Left ventricle myocardium inferior (tissue), 1 donor: ENCODE results near the gene HLA-C. TPM values are rescaled to one million over a fixed set of nuclear protein-coding genes. Genes with fewer than 3 reads are reported as not detected.

Source experiments
- DNase-seq: peaks from one replicate; pipeline ENCODE4 v3.0.0-alpha.2; 2020
- H3K27ac ChIP-seq: fragments of 200-600 bp; replicated peaks from 2 replicates; pipeline ENCODE4 v1.8.0; 2021
- H3K27me3 ChIP-seq: fragments of 200-600 bp; 2 replicates; pipeline ENCODE4 v1.8.0; 2021; ENCODE audit warnings: low read depth
- H3K36me3 ChIP-seq: fragments of 200-600 bp; 2 replicates; pipeline ENCODE4 v1.8.0; 2021
- H3K4me1 ChIP-seq: fragments of 200-600 bp; 2 replicates; pipeline ENCODE4 v1.8.0; 2021
- H3K4me3 ChIP-seq: fragments of 200-600 bp; 2 replicates; pipeline ENCODE4 v1.8.0; 2021; ENCODE audit warnings: mild to moderate bottlenecking, moderate library complexity
- H3K9me3 ChIP-seq: fragments of 200-600 bp; replicated peaks from 2 replicates; pipeline ENCODE4 v1.8.0; 2021
- CTCF ChIP-seq: fragments of 200-600 bp; IDR thresholded peaks from 2 replicates; pipeline ENCODE4 v1.8.0; 2021; ENCODE audit warnings: antibody characterized with exemption, mild to moderate bottlenecking, borderline replicate concordance
- intact Hi-C: fragments of 100-400 bp; cut with micrococcal nuclease; formaldehyde crosslinking; loops from one replicate; pipeline ENCODE4 v1.11.0; 2022
- total RNA-seq: library from RNA; stranded (reverse); fragmentation: NEBNext Ultra II Directional; extraction: Animal tissue kit (Norgen Biotek cat#: 25700); gene quantifications from one replicate; pipeline ENCODE4 v1.2.1, GENCODE V29; 2021
- donor health status: DM: no; HTN: yes; CAD: no; lungs with severe emphysema.

The HLA-C gene
- total RNA-seq, 1 donor from 2014 or later, result 170 TPM

DNA sequence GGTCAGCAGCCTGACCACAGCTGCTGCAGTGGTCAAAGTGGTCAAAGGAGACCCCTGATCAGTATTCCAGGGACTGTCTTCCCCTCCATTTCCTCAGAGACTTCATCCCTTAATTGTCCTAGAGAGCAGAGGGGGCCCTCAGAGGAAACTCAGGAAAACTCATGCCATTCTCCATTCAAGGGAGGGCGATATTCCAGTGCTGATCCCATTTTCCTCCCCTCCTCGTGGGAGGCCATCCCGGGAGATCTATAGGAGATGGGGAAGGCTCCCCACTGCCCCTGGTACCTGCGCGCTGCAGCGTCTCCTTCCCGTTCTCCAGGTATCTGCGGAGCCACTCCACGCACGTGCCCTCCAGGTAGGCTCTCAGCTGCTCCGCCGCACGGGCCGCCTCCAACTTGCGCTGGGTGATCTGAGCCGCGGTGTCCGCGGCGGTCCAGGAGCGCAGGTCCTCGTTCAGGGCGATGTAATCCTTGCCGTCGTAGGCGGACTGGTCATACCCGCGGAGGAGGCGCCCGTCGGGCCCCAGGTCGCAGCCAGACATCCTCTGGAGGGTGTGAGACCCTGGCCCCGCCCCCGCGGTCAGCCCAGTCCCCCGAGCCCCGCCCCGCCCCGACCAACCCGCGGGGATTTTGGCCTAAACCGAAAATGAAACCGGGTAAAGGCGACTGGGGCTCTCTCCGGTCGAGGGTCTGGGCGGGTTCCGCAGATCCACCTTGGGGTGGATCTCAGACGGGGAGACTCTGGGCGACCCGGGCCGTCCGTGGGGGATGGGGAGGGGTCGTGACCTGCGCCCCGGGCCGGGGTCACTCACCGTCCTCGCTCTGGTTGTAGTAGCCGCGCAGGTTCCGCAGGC, 878 bp downstream of the HLA-C start:
- peak overlapping the region; percentile 80 for H3K4me3 ChIP-seq
- no peaks in the 10 kb centered on the region for H3K9me3 ChIP-seq
- TF ChIP-seq CTCF, result no peak
- DNase-seq, result peak; percentile 52
- intact Hi-C loops, result no loop called here
- peak overlapping the region; percentile 92 for H3K27ac ChIP-seq
- H3K27me3 ChIP-seq, result no peaks in the 10 kb centered on the region
- no peaks in the 10 kb centered on the region for H3K4me1 ChIP-seq
- H3K36me3 ChIP-seq, result no peaks in the 10 kb centered on the region

DNA sequence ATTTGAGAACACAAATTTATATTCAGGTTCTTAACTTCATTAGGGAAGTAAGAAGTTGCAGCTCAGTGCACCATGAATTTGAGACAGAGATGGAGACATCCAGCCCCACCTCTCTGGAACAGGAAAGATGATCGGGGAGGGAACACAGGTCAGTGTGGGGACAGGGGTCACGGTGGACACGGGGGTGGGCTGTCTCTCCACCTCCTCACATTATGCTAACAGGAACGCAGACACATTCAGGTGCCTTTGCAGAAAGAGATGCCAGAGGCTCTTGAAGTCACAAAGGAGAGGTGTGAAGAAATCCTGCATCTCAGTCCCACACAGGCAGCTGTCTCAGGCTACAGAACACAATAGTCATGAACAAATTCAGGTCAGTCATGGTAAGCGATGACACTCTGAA, 3.1 kb downstream of the HLA-C start:
- DNase-seq, result no peak
- no peak overlapping the region for H3K27ac ChIP-seq
- H3K36me3 ChIP-seq, result no peaks in the 10 kb centered on the region
- no peaks in the 10 kb centered on the region for H3K9me3 ChIP-seq
- no peaks in the 10 kb centered on the region for H3K4me1 ChIP-seq
- no peak for TF ChIP-seq CTCF
- intact Hi-C loops, result no loop called here
- no peaks in the 10 kb centered on the region for H3K27me3 ChIP-seq
- H3K4me3 ChIP-seq, result no peak overlapping the region

DNA sequence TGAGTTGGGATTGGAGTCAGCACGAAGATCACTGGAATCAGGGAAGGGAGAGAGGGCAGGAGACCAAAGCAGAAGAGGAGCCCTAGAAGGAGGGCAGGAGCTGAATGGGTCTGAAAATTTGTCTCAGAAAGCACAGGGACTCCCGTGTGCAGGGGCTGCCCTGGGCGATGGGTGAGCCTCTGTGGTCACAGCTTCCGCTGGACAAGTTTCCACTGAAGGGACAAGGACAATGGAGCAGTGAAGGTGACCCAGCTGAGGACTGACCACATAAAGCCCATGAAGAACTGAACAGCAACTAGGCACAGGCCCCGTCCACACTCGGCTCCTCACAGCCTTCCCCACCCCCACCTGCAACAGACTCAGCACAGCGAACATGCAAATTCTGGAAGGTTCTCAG, 3.5 kb downstream of the HLA-C start:
- H3K4me3 ChIP-seq, result no peak overlapping the region
- H3K36me3 ChIP-seq, result no peaks in the 10 kb centered on the region
- DNase-seq, result no peak
- H3K27me3 ChIP-seq, result no peaks in the 10 kb centered on the region
- H3K27ac ChIP-seq, result no peak overlapping the region
- H3K4me1 ChIP-seq, result no peaks in the 10 kb centered on the region
- TF ChIP-seq CTCF, result no peak
- intact Hi-C loops, result no loop called here
- no peaks in the 10 kb centered on the region for H3K9me3 ChIP-seq

GRCh38 chr6:31267651-31268368, 4.1 kb downstream of the HLA-C start:
- TF ChIP-seq CTCF, result no peak
- H3K27me3 ChIP-seq, result no peaks in the 10 kb centered on the region
- no peak overlapping the region for H3K4me3 ChIP-seq
- intact Hi-C loops, result no loop called here
- H3K9me3 ChIP-seq, result peaks cover 2% of the 10 kb centered on the region
- H3K36me3 ChIP-seq, result no peaks in the 10 kb centered on the region
- H3K4me1 ChIP-seq, result no peaks in the 10 kb centered on the region
- DNase-seq, result no peak
- H3K27ac ChIP-seq, result no peak overlapping the region

- Histone ChIP-seq H3K4me3 (no peak overlapping the region), H3K27ac (no peak overlapping the region), H3K9me3 (peaks cover 6% of the 10 kb centered on the region), H3K27me3 (no peaks in the 10 kb centered on the region), H3K4me1 (no peaks in the 10 kb centered on the region), H3K36me3 (no peaks in the 10 kb centered on the region)
- intact Hi-C loops, result no loop called here
- no peak for DNase-seq
- no peak for TF ChIP-seq CTCF
Measured at GRCh38 chr6:31266567-31267360, 5.1 kb downstream of the HLA-C start.
